HUES6 (cell line): ENCODE results near the gene CCDC174.
"Not testable (repeated sequence)": the region's sequence is repeated elsewhere in the genome, so short reads cannot be mapped to it uniquely, and the experiment has no call there.

ENCODE experiments used
- H3K27ac ChIP-seq: 2 replicates; pipeline ENCODE4 v1.7.0; 2013; ENCODE audit warnings: low read depth, mild to moderate bottlenecking, low read length, inconsistent platforms
- H3K27me3 ChIP-seq: 2 replicates; pipeline ENCODE4 v1.6.1; 2013; ENCODE audit warnings: low read length; ENCODE audit not compliant: control insufficient read depth, insufficient read depth
- H3K36me3 ChIP-seq: 2 replicates; pipeline ENCODE4 v1.6.1; 2013; ENCODE audit warnings: low read length; ENCODE audit not compliant: control insufficient read depth, insufficient read depth
- H3K4me1 ChIP-seq: 2 replicates; pipeline ENCODE4 v1.6.1; 2013; ENCODE audit warnings: low read length; ENCODE audit not compliant: control insufficient read depth, insufficient read depth
- H3K4me3 ChIP-seq: 2 replicates; pipeline ENCODE4 v1.5.1; 2013; ENCODE audit warnings: low read depth, low read length
- H3K9ac ChIP-seq: one replicate; pipeline ENCODE4 v1.6.1; 2013; ENCODE audit warnings: mild to moderate bottlenecking, low read length
- H3K9me3 ChIP-seq: 2 replicates; pipeline ENCODE4 v1.6.1; 2013; ENCODE audit warnings: low read depth, low read length; ENCODE audit not compliant: control insufficient read depth, insufficient read depth

Gene CCDC174

GRCh38 chr3:14640157-14640562 is 11.4 kb upstream of the CCDC174 start:
- Histone ChIP-seq H3K4me1 (peaks cover 5% of the 10 kb centered on the region; the same call in 1 of the 2 replicates), H3K27me3 (peaks cover 32% of the 10 kb centered on the region), H3K9ac (no peak overlapping the region), H3K4me3 (no peak overlapping the region), H3K27ac (no peak overlapping the region), H3K9me3 (no peaks in the 10 kb centered on the region), H3K36me3 (no peaks in the 10 kb centered on the region)

GRCh38 chr3:14640734-14641133 is 10.8 kb upstream of the CCDC174 start:
- Histone ChIP-seq H3K27ac (no peak overlapping the region), H3K36me3 (no peaks in the 10 kb centered on the region), H3K9me3 (no peaks in the 10 kb centered on the region), H3K4me3 (no peak overlapping the region), H3K9ac (no peak overlapping the region), H3K4me1 (peaks cover 5% of the 10 kb centered on the region; the same call in 1 of the 2 replicates), H3K27me3 (peaks cover 31% of the 10 kb centered on the region)

GRCh38 chr3:14641346-14641745 is 10.2 kb upstream of the CCDC174 start:
- no peak overlapping the region for H3K27ac ChIP-seq
- H3K4me3 ChIP-seq = no peak overlapping the region
- no peaks in the 10 kb centered on the region for H3K9me3 ChIP-seq
- H3K36me3 ChIP-seq = no peaks in the 10 kb centered on the region
- peaks cover 24% of the 10 kb centered on the region for H3K27me3 ChIP-seq
- peaks cover 5% of the 10 kb centered on the region; the same call in 1 of the 2 replicates for H3K4me1 ChIP-seq
- H3K9ac ChIP-seq = no peak overlapping the region

GRCh38 chr3:14645453-14645852 is 6.1 kb upstream of the CCDC174 start:
- no peak overlapping the region for H3K27ac ChIP-seq
- H3K9ac ChIP-seq = no peak overlapping the region
- peaks cover 17% of the 10 kb centered on the region for H3K27me3 ChIP-seq
- no peaks in the 10 kb centered on the region for H3K4me1 ChIP-seq
- H3K4me3 ChIP-seq = no peak overlapping the region
- no peaks in the 10 kb centered on the region for H3K36me3 ChIP-seq
- no peaks in the 10 kb centered on the region for H3K9me3 ChIP-seq

- Histone ChIP-seq H3K27me3 (peaks cover 17% of the 10 kb centered on the region), H3K4me3 (no peak overlapping the region), H3K4me1 (no peaks in the 10 kb centered on the region), H3K9me3 (no peaks in the 10 kb centered on the region), H3K36me3 (no peaks in the 10 kb centered on the region), H3K9ac (no peak overlapping the region), H3K27ac (no peak overlapping the region)
Measured at GRCh38 chr3:14646131-14646573, 5.4 kb upstream of the CCDC174 start.

- Histone ChIP-seq H3K27ac (no peak overlapping the region), H3K4me1 (no peaks in the 10 kb centered on the region), H3K9ac (no peak overlapping the region)
Measured at GRCh38 chr3:14646589-14647413, 4.8 kb upstream of the CCDC174 start.

GRCh38 chr3:14647976-14648955 is 3.3 kb upstream of the CCDC174 start:
- no peaks in the 10 kb centered on the region for H3K4me1 ChIP-seq
- no peak overlapping the region for H3K4me3 ChIP-seq
- H3K36me3 ChIP-seq = 0 out of 2 replicates have a peak, but pooled peaks cover under 1% of the 10 kb centered on the region
- no peak overlapping the region for H3K27ac ChIP-seq
- H3K9me3 ChIP-seq = no peaks in the 10 kb centered on the region
- no peak overlapping the region for H3K9ac ChIP-seq
- H3K27me3 ChIP-seq = peaks cover 9% of the 10 kb centered on the region

More at GRCh38 chr3:14646589-14647413, 4.8 kb upstream of the CCDC174 start:
- Histone ChIP-seq H3K36me3 (no peaks in the 10 kb centered on the region), H3K4me3 (no peak overlapping the region), H3K9me3 (no peaks in the 10 kb centered on the region), H3K27me3 (peaks cover 17% of the 10 kb centered on the region)

- no peak overlapping the region for H3K9ac ChIP-seq
Measured at GRCh38 chr3:14649466-14649865, 2.1 kb upstream of the CCDC174 start.

GRCh38 chr3:14650193-14650592 is 1.4 kb upstream of the CCDC174 start:
- no peak overlapping the region for H3K27ac ChIP-seq
- H3K9ac ChIP-seq = no peak overlapping the region
- H3K27me3 ChIP-seq = no peaks in the 10 kb centered on the region

More at GRCh38 chr3:14649466-14649865, 2.1 kb upstream of the CCDC174 start:
- no peaks in the 10 kb centered on the region for H3K27me3 ChIP-seq
- H3K9me3 ChIP-seq = no peaks in the 10 kb centered on the region
- no peak overlapping the region for H3K27ac ChIP-seq
- H3K36me3 ChIP-seq = peaks cover 12% of the 10 kb centered on the region; the same call in 1 of the 2 replicates
- no peak overlapping the region for H3K4me3 ChIP-seq
- no peaks in the 10 kb centered on the region for H3K4me1 ChIP-seq

GRCh38 chr3:14652360-14652907 is 872 bp downstream of the CCDC174 start:
- not testable (repeated sequence) for H3K9me3 ChIP-seq, H3K27me3 ChIP-seq, H3K4me1 ChIP-seq, H3K27ac ChIP-seq
- Histone ChIP-seq H3K9ac (peak overlapping the region; percentile 53), H3K36me3 (peaks cover 39% of the 10 kb centered on the region), H3K4me3 (peak overlapping the region; percentile 78)

More at GRCh38 chr3:14650193-14650592, 1.4 kb upstream of the CCDC174 start:
- Histone ChIP-seq H3K4me3 (no peak overlapping the region), H3K36me3 (peaks cover 17% of the 10 kb centered on the region), H3K4me1 (no peaks in the 10 kb centered on the region), H3K9me3 (no peaks in the 10 kb centered on the region)
